A549 treated with ZK216348 at 1 μM for 4 hours (cell line): ENCODE results near the gene GRAP. TPM values are rescaled to one million over a fixed set of nuclear protein-coding genes. Genes with fewer than 3 reads are reported as not detected.

Experiments
- total RNA-seq: library from RNA; stranded (reverse); fragments of 200-300 nt; extraction: Qiagen RNA extraction; gene quantifications from 5 replicates; pipeline ENCODE4 v1.2.3, GENCODE V29; 2022; ENCODE audit warnings: low read depth

Gene GRAP
- total RNA-seq, result 0.22 to 1.2 TPM (median 0.34 TPM) in 5 replicates

GRCh38 chr17:19046782-19047375, at the start of gene GRAP:
Gene GRAP, minus strand, starts transcription at chr17:19046957. Its CDS starts 31 bp downstream, at chr17:19046926.

GRCh38 chr17:19004421-19005136, 42.2 kb downstream of the GRAP start, which contains the start of gene FAM83G:
Gene FAM83G, minus strand, starts transcription at chr17:19004764. Its CDS starts 723 bp downstream, at chr17:19004041.

Other genes starting within 250 kb of the GRAP start
- 34.7 to 45.4 TPM (median 41.3 TPM) in 5 replicates for gene PRPSAP2, start 188.8 kb downstream of the GRAP start, total RNA-seq
- 0.18 to 0.52 TPM (median 0.28 TPM) in 5 replicates for gene SLC5A10, start 94.8 kb downstream of the GRAP start, total RNA-seq
- 21.9 to 39.9 TPM (median 36.3 TPM) in 5 replicates for gene FAM83G, start 42.2 kb downstream of the GRAP start, total RNA-seq
- not detected in 5 replicates for gene GRAPL, start 80.6 kb upstream of the GRAP start, total RNA-seq
- gene EPN2, start 190.4 kb upstream of the GRAP start, total RNA-seq, result 40.7 to 71.9 TPM (median 54.0 TPM) in 5 replicates